Neural progenitor cell (in vitro differentiated cells): ENCODE results near the gene TBPL1. TPM values are rescaled to one million over a fixed set of nuclear protein-coding genes. Genes with fewer than 3 reads are reported as not detected.

Source experiments
- DNase-seq: peaks from one replicate; pipeline ENCODE4 v3.0.0-alpha.2; 2016; ENCODE audit warnings: low spot score
- H2AFZ ChIP-seq: fragments of 200-600 bp; sonication (generic); replicated peaks from 2 replicates; pipeline ENCODE4 v1.6.1; 2016; ENCODE audit warnings: antibody characterized with exemption
- H3F3A ChIP-seq: fragments of 200-600 bp; sonication (generic); 2 replicates; pipeline ENCODE4 v1.6.1; 2016; ENCODE audit warnings: antibody characterized with exemption, low read depth
- H3K27ac ChIP-seq: fragments of 200-600 bp; sonication (generic); 2 replicates; pipeline ENCODE4 v1.5.1; 2016; ENCODE audit warnings: mild to moderate bottlenecking
- H3K27me3 ChIP-seq: fragments of 200-600 bp; sonication (generic); 2 replicates; pipeline ENCODE4 v1.6.1; 2016; ENCODE audit warnings: mild to moderate bottlenecking, moderate library complexity
- H3K36me3 ChIP-seq: fragments of 200-600 bp; sonication (generic); 2 replicates; pipeline ENCODE4 v1.5.1; 2016
- H3K4me1 ChIP-seq: fragments of 200-600 bp; sonication (generic); 2 replicates; pipeline ENCODE4 v1.6.1; 2016; ENCODE audit warnings: mixed run types
- H3K4me2 ChIP-seq: fragments of 200-600 bp; sonication (generic); 2 replicates; pipeline ENCODE4 v1.6.1; 2016
- H3K4me3 ChIP-seq: fragments of 200-600 bp; sonication (generic); 2 replicates; pipeline ENCODE4 v1.5.1; 2016
- H3K79me2 ChIP-seq: fragments of 200-600 bp; sonication (generic); 2 replicates; pipeline ENCODE4 v1.6.1; 2016; ENCODE audit warnings: low read depth
- H3K9ac ChIP-seq: fragments of 200-600 bp; sonication (generic); 2 replicates; pipeline ENCODE4 v1.6.1; 2016
- H3K9me3 ChIP-seq: fragments of 200-600 bp; sonication (generic); 2 replicates; pipeline ENCODE4 v1.5.1; 2016; ENCODE audit warnings: low read depth
- H4K20me1 ChIP-seq: fragments of 200-600 bp; sonication (generic); 2 replicates; pipeline ENCODE4 v1.6.1; 2016; ENCODE audit warnings: low read depth
- H3K27ac Mint-ChIP-seq: 3 replicates; pipeline ENCODE4 v1.8.0; 2021; ENCODE audit warnings: mixed read lengths
- H3K27me3 Mint-ChIP-seq: 2 replicates; pipeline ENCODE4 v1.8.0; 2022; ENCODE audit warnings: low read depth, mild to moderate bottlenecking, inconsistent platforms, moderate library complexity, mixed read lengths; ENCODE audit not compliant: insufficient read depth
- H3K36me3 Mint-ChIP-seq: 3 replicates; pipeline ENCODE4 v1.8.0; 2021; ENCODE audit warnings: mixed read lengths
- H3K4me1 Mint-ChIP-seq: 3 replicates; pipeline ENCODE4 v1.8.0; 2021; ENCODE audit warnings: mixed read lengths
- H3K4me3 Mint-ChIP-seq: 3 replicates; pipeline ENCODE4 v1.8.0; 2021; ENCODE audit warnings: mild to moderate bottlenecking, moderate library complexity, mixed read lengths
- H3K9me3 Mint-ChIP-seq: 3 replicates; pipeline ENCODE4 v1.8.0; 2020; ENCODE audit warnings: mixed read lengths
- EZH2 ChIP-seq: fragments of 200-600 bp; sonication (generic); IDR thresholded peaks from 2 replicates; pipeline ENCODE4 v1.6.1; 2017; ENCODE audit warnings: antibody characterized with exemption, mild to moderate bottlenecking, moderate library complexity
- EZH2phosphoT487 ChIP-seq: fragments of 200-600 bp; sonication (generic); IDR thresholded peaks from 2 replicates; pipeline ENCODE4 v1.6.1; 2017; ENCODE audit warnings: antibody characterized with exemption
- total RNA-seq: library from RNA; depleted of rRNA; stranded (reverse); fragments of >200 nt; gene quantifications from 2 replicates; pipeline ENCODE4 v1.2.3, GENCODE V29; 2015; ENCODE audit warnings: low replicate concordance
- TF ChIP-seq, protein P1 (sequence below): fragments of 200-600 bp; sonication (generic); IDR thresholded peaks from 2 replicates; pipeline ENCODE4 v1.5.1; 2017; ENCODE audit warnings: antibody characterized with exemption, mild to moderate bottlenecking

Gene TBPL1
- total RNA-seq, 1 donor from 2014 or later: 125 TPM

DNA sequence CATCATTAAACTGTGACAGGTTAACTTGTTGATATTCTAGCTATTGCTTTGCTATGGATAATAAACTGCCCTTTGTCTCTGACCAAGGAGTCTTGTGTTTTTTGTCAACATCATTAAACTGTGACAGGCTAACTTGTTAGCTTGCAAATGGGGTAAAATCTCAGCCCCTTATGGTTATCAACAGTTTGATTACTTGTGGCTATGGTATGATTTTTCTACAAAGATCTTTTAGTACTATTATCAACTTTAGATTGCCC lies 63.5 kb downstream of the TBPL1 start:
- no peak for TF ChIP-seq EZH2phosphoT487
- TF ChIP-seq, protein P1, sequence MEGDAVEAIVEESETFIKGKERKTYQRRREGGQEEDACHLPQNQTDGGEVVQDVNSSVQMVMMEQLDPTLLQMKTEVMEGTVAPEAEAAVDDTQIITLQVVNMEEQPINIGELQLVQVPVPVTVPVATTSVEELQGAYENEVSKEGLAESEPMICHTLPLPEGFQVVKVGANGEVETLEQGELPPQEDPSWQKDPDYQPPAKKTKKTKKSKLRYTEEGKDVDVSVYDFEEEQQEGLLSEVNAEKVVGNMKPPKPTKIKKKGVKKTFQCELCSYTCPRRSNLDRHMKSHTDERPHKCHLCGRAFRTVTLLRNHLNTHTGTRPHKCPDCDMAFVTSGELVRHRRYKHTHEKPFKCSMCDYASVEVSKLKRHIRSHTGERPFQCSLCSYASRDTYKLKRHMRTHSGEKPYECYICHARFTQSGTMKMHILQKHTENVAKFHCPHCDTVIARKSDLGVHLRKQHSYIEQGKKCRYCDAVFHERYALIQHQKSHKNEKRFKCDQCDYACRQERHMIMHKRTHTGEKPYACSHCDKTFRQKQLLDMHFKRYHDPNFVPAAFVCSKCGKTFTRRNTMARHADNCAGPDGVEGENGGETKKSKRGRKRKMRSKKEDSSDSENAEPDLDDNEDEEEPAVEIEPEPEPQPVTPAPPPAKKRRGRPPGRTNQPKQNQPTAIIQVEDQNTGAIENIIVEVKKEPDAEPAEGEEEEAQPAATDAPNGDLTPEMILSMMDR: no peak
- TF ChIP-seq EZH2: no peak
- no peaks in the 10 kb centered on the region for H3K36me3 Mint-ChIP-seq
- H3K36me3 ChIP-seq: no peaks in the 10 kb centered on the region
- H3K27me3 Mint-ChIP-seq: peaks cover 4% of the 10 kb centered on the region
- H3K9me3 ChIP-seq: no peaks in the 10 kb centered on the region
- peaks cover 8% of the 10 kb centered on the region for H3K4me1 Mint-ChIP-seq
- no peak overlapping the region for H3K27ac Mint-ChIP-seq
- no peak for DNase-seq
- H3K4me3 Mint-ChIP-seq: no peak overlapping the region
- no peaks in the 10 kb centered on the region for H4K20me1 ChIP-seq
- no peak overlapping the region for H3K4me2 ChIP-seq
- no peaks in the 10 kb centered on the region for H3K27me3 ChIP-seq
- no peak overlapping the region for H3K9ac ChIP-seq
- H3K27ac ChIP-seq: no peak overlapping the region
- H2AFZ ChIP-seq: no peak overlapping the region
- no peak overlapping the region for H3K4me3 ChIP-seq
- no peaks in the 10 kb centered on the region for H3F3A ChIP-seq
- no peaks in the 10 kb centered on the region for H3K9me3 Mint-ChIP-seq
- H3K4me1 ChIP-seq: peaks cover 7% of the 10 kb centered on the region
- no peaks in the 10 kb centered on the region for H3K79me2 ChIP-seq

DNA sequence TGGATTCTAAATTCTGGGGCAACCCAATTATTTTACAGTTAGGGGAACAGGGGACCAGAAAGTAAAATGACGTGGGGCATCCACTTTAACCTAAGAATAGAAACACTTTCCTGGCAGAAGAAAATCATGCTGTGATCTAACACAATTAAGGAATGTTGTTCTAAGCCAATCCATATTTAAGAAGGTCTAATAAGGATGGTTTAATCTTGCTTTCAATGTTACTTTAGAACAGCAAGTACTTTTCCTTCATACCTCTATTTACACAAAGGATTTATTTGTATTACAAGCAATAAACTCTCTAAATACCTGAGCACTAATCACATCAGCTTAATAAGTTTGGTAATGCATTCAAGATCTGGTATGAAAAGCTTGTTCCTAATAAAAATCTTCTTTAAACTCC lies 67.0 kb downstream of the TBPL1 start:
- Mint-ChIP-seq H3K27me3 (peaks cover 4% of the 10 kb centered on the region), H3K9me3 (no peaks in the 10 kb centered on the region), H3K36me3 (peaks cover 10% of the 10 kb centered on the region), H3K4me1 (peaks cover 8% of the 10 kb centered on the region), H3K27ac (no peak overlapping the region), H3K4me3 (no peak overlapping the region)
- no peak overlapping the region for H3K9ac ChIP-seq
- H3K4me1 ChIP-seq: peaks cover 16% of the 10 kb centered on the region
- no peaks in the 10 kb centered on the region for H3F3A ChIP-seq
- DNase-seq: no peak
- H3K9me3 ChIP-seq: no peaks in the 10 kb centered on the region
- no peak overlapping the region for H3K4me2 ChIP-seq
- H3K27ac ChIP-seq: no peak overlapping the region
- no peak overlapping the region for H3K4me3 ChIP-seq
- TF ChIP-seq EZH2 (no peak), EZH2phosphoT487 (no peak)
- H4K20me1 ChIP-seq: no peaks in the 10 kb centered on the region
- no peaks in the 10 kb centered on the region for H3K36me3 ChIP-seq
- H2AFZ ChIP-seq: no peak overlapping the region
- peaks cover 3% of the 10 kb centered on the region for H3K79me2 ChIP-seq
- H3K27me3 ChIP-seq: no peaks in the 10 kb centered on the region

DNA sequence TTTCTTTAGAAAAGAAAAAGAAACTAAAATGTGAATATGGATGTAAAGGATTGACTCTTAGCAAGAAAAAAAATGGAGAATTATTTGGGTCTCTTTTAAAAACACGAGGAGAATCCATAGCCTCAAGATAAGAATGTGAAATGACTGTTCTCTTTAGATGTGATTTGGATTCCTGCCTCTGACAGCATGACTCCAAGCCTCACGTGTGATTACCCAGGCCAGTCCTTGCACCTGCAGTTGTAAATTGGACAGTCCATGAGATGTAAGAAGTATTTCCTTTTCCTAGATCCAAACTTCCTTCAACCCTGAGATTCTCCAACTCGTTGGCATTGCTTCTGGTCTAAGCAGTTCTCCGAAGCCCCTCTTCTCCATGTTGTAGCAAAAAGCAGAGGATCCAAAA lies 67.5 kb downstream of the TBPL1 start:
- no peaks in the 10 kb centered on the region for H3K9me3 ChIP-seq
- H4K20me1 ChIP-seq: no peaks in the 10 kb centered on the region
- no peaks in the 10 kb centered on the region for H3K36me3 ChIP-seq
- no peak overlapping the region for H2AFZ ChIP-seq
- Mint-ChIP-seq H3K4me3 (no peak overlapping the region), H3K27ac (no peak overlapping the region), H3K36me3 (peaks cover 10% of the 10 kb centered on the region), H3K4me1 (peaks cover 8% of the 10 kb centered on the region), H3K9me3 (no peaks in the 10 kb centered on the region), H3K27me3 (peaks cover 4% of the 10 kb centered on the region)
- peaks cover 21% of the 10 kb centered on the region for H3K4me1 ChIP-seq
- H3K4me2 ChIP-seq: peak overlapping the region; percentile 2
- no peak overlapping the region for H3K9ac ChIP-seq
- no peak overlapping the region for H3K4me3 ChIP-seq
- H3K27ac ChIP-seq: no peak overlapping the region
- no peak for TF ChIP-seq EZH2phosphoT487
- TF ChIP-seq EZH2: no peak
- TF ChIP-seq, protein P1: no peak
- H3K27me3 ChIP-seq: no peaks in the 10 kb centered on the region
- DNase-seq: no peak
- peaks cover 8% of the 10 kb centered on the region for H3K79me2 ChIP-seq
- H3F3A ChIP-seq: no peaks in the 10 kb centered on the region

DNA sequence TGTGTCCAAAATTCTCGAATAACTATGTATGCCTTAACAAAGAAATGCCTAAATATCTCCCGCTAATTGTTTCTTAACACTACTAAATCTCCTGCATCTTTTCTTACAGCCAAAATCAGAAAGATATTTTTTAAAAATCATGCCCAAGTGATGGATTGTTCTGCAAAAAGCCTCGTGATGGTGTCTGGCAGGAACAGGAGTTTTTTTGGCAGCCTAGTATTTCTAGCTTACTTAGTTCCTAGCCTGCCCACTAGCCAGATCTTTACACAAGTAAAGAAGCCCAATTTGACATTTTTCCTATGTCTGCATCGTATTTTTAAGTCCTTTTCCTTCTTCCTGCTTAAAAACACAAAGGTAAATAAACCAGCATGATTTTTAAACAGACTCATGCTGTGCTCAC lies 67.9 kb downstream of the TBPL1 start:
- Mint-ChIP-seq H3K4me3 (no peak overlapping the region), H3K9me3 (no peaks in the 10 kb centered on the region), H3K27ac (no peak overlapping the region), H3K36me3 (peaks cover 10% of the 10 kb centered on the region), H3K27me3 (peaks cover 4% of the 10 kb centered on the region), H3K4me1 (peaks cover 8% of the 10 kb centered on the region)
- H3K27ac ChIP-seq: no peak overlapping the region
- peaks cover 24% of the 10 kb centered on the region for H3K4me1 ChIP-seq
- no peak for DNase-seq
- no peak overlapping the region for H3K9ac ChIP-seq
- H3K79me2 ChIP-seq: peaks cover 12% of the 10 kb centered on the region
- no peak overlapping the region for H2AFZ ChIP-seq
- H3K4me3 ChIP-seq: no peak overlapping the region
- H3K4me2 ChIP-seq: peak overlapping the region; percentile 2
- H3K27me3 ChIP-seq: no peaks in the 10 kb centered on the region
- H3K36me3 ChIP-seq: no peaks in the 10 kb centered on the region
- no peak for TF ChIP-seq EZH2
- TF ChIP-seq, protein P1: no peak
- TF ChIP-seq EZH2phosphoT487: no peak
- H3K9me3 ChIP-seq: no peaks in the 10 kb centered on the region
- H4K20me1 ChIP-seq: no peaks in the 10 kb centered on the region
- H3F3A ChIP-seq: no peaks in the 10 kb centered on the region
